AG09309 (cell line): ENCODE results near the gene ITGB8.

Source experiments
- DNase-seq: peaks from one replicate; pipeline ENCODE4 v3.0.0-alpha.2; 2010; ENCODE audit warnings: low read depth
- H3K4me3 ChIP-seq: 2 replicates; pipeline ENCODE4 v1.5.1; 2011; ENCODE audit warnings: mild to moderate bottlenecking, low read depth, low read length, moderate library complexity; ENCODE audit not compliant: control insufficient read depth
- CTCF ChIP-seq: IDR thresholded peaks from 2 replicates; pipeline ENCODE4 v1.5.1; 2011; ENCODE audit warnings: mild to moderate bottlenecking, low read depth, low read length, inconsistent platforms; ENCODE audit not compliant: insufficient read depth, control insufficient read depth; ENCODE audit errors: missing control alignments

Gene ITGB8

DNA sequence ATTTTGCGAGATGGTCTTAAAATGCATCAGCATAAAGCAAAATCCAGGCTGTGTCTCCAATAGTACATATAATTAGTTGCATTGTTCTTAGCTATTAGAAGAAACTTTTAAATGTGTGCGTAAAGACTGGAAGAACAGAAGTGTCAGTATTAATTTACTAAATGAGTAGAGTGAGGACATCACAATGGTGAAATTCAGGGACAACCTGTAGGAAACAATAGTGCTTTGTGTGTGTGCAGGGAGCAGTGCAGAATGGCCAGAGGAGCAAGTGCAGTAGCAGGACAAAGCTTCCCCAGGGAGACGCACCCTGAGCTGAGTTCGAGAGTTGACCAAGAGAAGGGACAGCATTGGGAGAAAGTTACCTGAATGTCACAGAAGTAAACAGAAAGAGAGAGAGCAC, 13.7 kb downstream of the ITGB8 start:
- no peak overlapping the region for H3K4me3 ChIP-seq
- no peak for DNase-seq
- TF ChIP-seq CTCF: no peak

- DNase-seq: no peak
- no peak overlapping the region for H3K4me3 ChIP-seq
- no peak for TF ChIP-seq CTCF
Observed at GRCh38 chr7:20346577-20346976, 15.9 kb downstream of the ITGB8 start.

GRCh38 chr7:20347680-20348079, 17.0 kb downstream of the ITGB8 start:
- TF ChIP-seq CTCF: no peak
- H3K4me3 ChIP-seq: no peak overlapping the region
- no peak for DNase-seq

GRCh38 chr7:20348125-20348807, 17.6 kb downstream of the ITGB8 start:
- TF ChIP-seq CTCF: no peak
- DNase-seq: no peak
- H3K4me3 ChIP-seq: no peak overlapping the region

DNA sequence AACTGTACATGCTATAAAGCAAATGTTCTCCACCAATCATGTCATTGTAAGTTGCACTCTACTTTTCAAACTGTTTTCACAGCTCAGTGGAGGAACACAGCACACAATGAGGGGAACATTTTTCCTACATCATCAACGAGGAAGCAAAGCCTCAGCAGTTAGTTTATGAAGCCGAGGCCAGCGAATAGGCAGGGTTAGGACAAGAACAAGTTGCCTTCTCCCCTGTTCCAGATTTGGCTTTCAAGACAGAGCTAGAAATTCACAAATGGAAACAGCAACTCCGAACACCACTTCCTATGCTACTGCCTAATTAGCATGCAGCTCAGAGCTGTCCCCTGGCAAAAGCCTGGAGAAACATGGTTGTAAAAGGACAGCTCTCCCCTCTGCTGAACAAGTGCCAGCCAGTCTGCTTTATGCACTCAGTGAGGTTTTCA, 19.8 kb downstream of the ITGB8 start:
- no peak for DNase-seq
- H3K4me3 ChIP-seq: no peak overlapping the region
- no peak for TF ChIP-seq CTCF

DNA sequence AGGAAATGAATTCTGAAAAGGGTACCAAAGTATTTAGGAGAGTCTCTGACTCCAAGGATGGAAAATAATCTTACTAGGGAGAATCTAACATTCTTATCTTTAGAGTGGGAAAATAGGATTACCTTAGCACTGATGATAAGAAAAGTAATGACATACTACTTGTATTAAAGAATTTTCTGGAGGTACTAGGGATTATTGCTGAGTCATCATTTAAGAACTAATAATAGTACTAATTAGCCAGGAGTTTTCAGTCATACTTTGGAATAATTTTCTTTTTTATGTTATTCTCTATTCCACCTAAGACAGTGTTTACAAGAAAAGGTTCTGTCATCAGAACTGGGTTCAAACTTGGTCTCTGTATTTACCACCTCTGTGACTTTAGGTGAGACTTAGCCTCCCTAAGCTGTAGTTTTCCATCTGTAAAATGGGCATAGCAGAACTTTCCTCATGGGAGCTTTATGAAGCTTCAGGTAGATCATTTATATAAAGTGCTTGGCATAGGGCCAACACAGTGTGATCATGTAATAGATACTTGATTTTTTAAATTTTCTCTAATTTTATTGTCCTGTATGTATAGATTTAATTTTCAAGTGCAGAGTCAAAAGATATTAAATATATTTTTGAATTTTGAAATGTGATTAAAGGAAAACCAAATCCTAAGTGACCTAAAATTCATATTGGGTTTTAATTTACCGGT, 20.4 kb downstream of the ITGB8 start:
- no peak overlapping the region for H3K4me3 ChIP-seq

More for the DNA sequence above, 20.4 kb downstream of the ITGB8 start:
- DNase-seq: no peak
- TF ChIP-seq CTCF: no peak
